C4-2B (cell line): ENCODE measurements around the gene VEGFC.

Experiments used
- H3K27ac ChIP-seq: fragments of 450-650 bp; 2 replicates; pipeline ENCODE4 v1.5.1; 2017
- CTCF ChIP-seq: fragments of 450-650 bp; conservative IDR thresholded peaks from 2 replicates; pipeline ENCODE4 v1.5.1; 2017; ENCODE audit warnings: mild to moderate bottlenecking
- ZFX ChIP-seq: fragments of 450-650 bp; IDR thresholded peaks from 2 replicates; pipeline ENCODE4 v1.6.1; 2017

Gene VEGFC

GRCh38 chr4:176656108-176656507, 136.6 kb downstream of the VEGFC start:
- H3K27ac ChIP-seq: no peak overlapping the region

GRCh38 chr4:176654565-176655216, 138.0 kb downstream of the VEGFC start:
- TF ChIP-seq CTCF (no peak), ZFX (no peak)
- H3K27ac ChIP-seq: no peak overlapping the region

More at GRCh38 chr4:176656108-176656507, 136.6 kb downstream of the VEGFC start:
- TF ChIP-seq ZFX (no peak), CTCF (no peak)

GRCh38 chr4:176653401-176654220, 139.1 kb downstream of the VEGFC start:
- TF ChIP-seq CTCF (no peak), ZFX (no peak)
- no peak overlapping the region for H3K27ac ChIP-seq

GRCh38 chr4:176646311-176646710, 146.4 kb downstream of the VEGFC start:
- TF ChIP-seq ZFX (no peak), CTCF (no peak)

GRCh38 chr4:176645246-176645960, 147.3 kb downstream of the VEGFC start:
- no peak overlapping the region for H3K27ac ChIP-seq
- no peak for TF ChIP-seq CTCF

More at GRCh38 chr4:176646311-176646710, 146.4 kb downstream of the VEGFC start:
- H3K27ac ChIP-seq: no peak overlapping the region

GRCh38 chr4:176642472-176642871, 150.2 kb downstream of the VEGFC start:
- H3K27ac ChIP-seq: no peak overlapping the region
- TF ChIP-seq ZFX (no peak), CTCF (no peak)

- H3K27ac ChIP-seq: no peak overlapping the region
Observed at GRCh38 chr4:176641237-176641636, 151.5 kb downstream of the VEGFC start.

More at GRCh38 chr4:176641237-176641636, 151.5 kb downstream of the VEGFC start:
- no peak for TF ChIP-seq CTCF
- TF ChIP-seq ZFX: no peak
